HUES64 (cell line): ENCODE measurements around the gene C2CD3.

Source experiments
- H3K27ac ChIP-seq: 2 replicates; pipeline ENCODE4 v1.7.0; 2013; ENCODE audit warnings: low read depth, low read length, inconsistent platforms
- H3K27me3 ChIP-seq: 2 replicates; pipeline ENCODE4 v1.6.1; 2013; ENCODE audit warnings: mild to moderate bottlenecking, low read length; ENCODE audit not compliant: insufficient read depth
- H3K36me3 ChIP-seq: 2 replicates; pipeline ENCODE4 v1.6.1; 2013; ENCODE audit warnings: mild to moderate bottlenecking, low read length; ENCODE audit not compliant: insufficient read depth
- H3K4me1 ChIP-seq: 2 replicates; pipeline ENCODE4 v1.6.1; 2013; ENCODE audit warnings: mild to moderate bottlenecking, low read length, moderate library complexity; ENCODE audit not compliant: insufficient read depth
- H3K4me3 ChIP-seq: 2 replicates; pipeline ENCODE4 v1.5.1; 2013; ENCODE audit warnings: mild to moderate bottlenecking, low read length, moderate library complexity
- H3K9ac ChIP-seq: 2 replicates; pipeline ENCODE4 v1.6.1; 2013; ENCODE audit warnings: mild to moderate bottlenecking, low read depth, low read length
- H3K9me3 ChIP-seq: 2 replicates; pipeline ENCODE4 v1.6.1; 2013; ENCODE audit warnings: low read depth, low read length; ENCODE audit not compliant: insufficient read depth
- WGBS: fragments of 150-250, 120-280 bp; methylation state at CpG from one replicate; pipeline ENCODE4 v1.1.7; 2013; ENCODE audit warnings: missing lambda C conversion rate; 5-methylcytosine and 5-hydroxymethylcytosine counted together

The C2CD3 gene

GRCh38 chr11:74007691-74008372 lies 163.0 kb downstream of the C2CD3 start:
- Histone ChIP-seq H3K9me3 (no peaks in the 10 kb centered on the region), H3K4me1 (no peaks in the 10 kb centered on the region), H3K36me3 (peaks cover 5% of the 10 kb centered on the region; the same call in 1 of the 2 replicates), H3K4me3 (no peak overlapping the region), H3K27me3 (no peaks in the 10 kb centered on the region), H3K9ac (no peak overlapping the region), H3K27ac (no peak overlapping the region)
- 94% methylated on average over 6 of the region's 6 CpGs for WGBS

GRCh38 chr11:74006743-74007304 lies 164.0 kb downstream of the C2CD3 start:
- Histone ChIP-seq H3K27me3 (no peaks in the 10 kb centered on the region), H3K9me3 (no peaks in the 10 kb centered on the region), H3K27ac (no peak overlapping the region), H3K9ac (no peak overlapping the region), H3K4me1 (no peaks in the 10 kb centered on the region), H3K36me3 (no peaks in the 10 kb centered on the region), H3K4me3 (no peak overlapping the region)
- 88% methylated on average over 7 of the region's 7 CpGs for WGBS

DNA sequence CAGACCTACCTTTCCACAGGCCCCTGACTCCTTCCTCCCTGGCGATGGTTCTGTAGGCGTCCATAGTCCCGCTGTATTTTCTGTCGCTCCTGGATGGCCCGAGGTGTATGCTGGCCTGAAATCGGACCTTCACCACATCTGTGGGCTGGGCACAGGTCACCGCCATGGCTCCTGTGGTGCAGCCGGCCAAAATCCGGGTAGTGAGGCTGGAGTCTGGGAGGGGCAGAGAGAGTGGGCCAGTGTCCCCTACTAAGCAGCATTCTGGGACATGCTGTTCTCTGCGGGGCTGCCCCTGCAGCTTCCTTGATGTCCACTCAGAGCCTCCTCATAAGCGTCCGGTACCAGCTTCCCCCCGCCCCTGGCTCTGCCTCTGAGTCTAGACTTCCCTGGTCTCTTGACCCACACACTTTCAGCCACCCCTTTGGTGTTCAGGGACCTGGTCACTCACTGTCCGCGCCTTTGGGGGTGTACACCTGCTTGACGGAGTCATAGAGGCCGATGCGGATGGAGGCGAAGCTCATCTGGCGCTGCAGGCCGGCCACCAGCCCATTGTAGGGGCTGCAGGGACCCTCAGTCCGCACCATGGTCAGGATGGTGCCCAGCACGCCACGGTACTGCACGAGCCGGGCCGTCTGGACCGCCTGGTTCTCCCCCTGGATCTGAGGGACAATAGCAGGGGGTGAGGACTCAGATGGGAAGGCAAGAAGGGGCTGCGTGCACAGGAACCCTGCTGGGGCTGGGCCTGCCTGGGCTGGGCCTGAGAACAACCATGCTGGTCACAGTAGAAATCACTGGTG lies 164.9 kb downstream of the C2CD3 start:
- Histone ChIP-seq H3K4me1 (no peaks in the 10 kb centered on the region), H3K27ac (no peak overlapping the region), H3K36me3 (no peaks in the 10 kb centered on the region), H3K9me3 (no peaks in the 10 kb centered on the region), H3K4me3 (no peak overlapping the region), H3K27me3 (no peaks in the 10 kb centered on the region), H3K9ac (no peak overlapping the region)
- 92% methylated on average over 29 of the region's 29 CpGs for WGBS

DNA sequence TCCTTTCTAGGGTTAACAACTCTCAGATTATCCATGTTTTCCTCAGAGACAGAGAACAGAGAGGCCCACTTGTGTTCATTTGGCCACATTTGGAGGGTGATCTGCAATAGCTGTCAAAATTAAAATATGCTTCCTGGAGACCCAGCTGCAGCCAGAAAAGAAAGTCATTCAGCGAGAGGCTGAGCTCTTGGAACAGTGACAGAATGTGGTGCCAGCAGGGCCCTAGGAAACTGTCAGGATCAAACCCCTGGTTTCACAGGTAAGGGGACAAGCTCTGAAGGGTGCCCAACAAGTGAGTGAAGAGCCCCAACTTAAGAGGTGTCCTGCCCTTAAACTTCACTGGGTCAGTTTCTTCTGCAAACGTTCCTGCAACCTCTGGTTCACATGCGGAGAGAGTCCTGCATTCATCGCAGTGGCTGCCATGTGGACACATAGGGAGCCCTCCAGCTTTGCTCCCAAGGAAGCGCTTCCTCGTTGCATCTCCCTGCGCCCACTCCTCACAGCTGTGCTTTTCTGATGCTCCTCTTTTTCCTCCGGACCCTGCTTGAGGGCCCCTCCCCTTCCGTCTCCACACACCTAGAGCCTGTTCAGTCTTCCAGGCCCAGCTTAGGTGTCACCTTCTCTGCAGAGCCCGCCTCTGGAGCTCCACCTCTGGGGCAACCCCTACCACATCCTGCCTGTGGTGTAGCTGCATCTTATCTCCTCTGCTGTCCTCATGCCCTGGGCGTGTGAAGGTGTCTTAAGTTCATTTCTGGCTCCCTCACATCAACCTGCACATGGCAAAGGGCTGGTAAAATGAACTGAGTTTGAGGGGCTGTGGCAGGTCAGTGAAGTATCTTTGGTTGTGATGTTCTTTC lies 165.8 kb downstream of the C2CD3 start:
- Histone ChIP-seq H3K4me3 (no peak overlapping the region), H3K9ac (no peak overlapping the region), H3K36me3 (no peaks in the 10 kb centered on the region), H3K27ac (no peak overlapping the region), H3K4me1 (0 out of 2 replicates have a peak, but pooled peaks cover 4% of the 10 kb centered on the region), H3K27me3 (no peaks in the 10 kb centered on the region), H3K9me3 (no peaks in the 10 kb centered on the region)
- WGBS = 83% methylated on average over 11 of the region's 11 CpGs

GRCh38 chr11:74004046-74004695 lies 166.6 kb downstream of the C2CD3 start:
- H3K36me3 ChIP-seq = no peaks in the 10 kb centered on the region
- no peaks in the 10 kb centered on the region for H3K9me3 ChIP-seq
- no peaks in the 10 kb centered on the region for H3K27me3 ChIP-seq
- no peak overlapping the region for H3K27ac ChIP-seq
- no peak overlapping the region for H3K4me3 ChIP-seq
- 95% methylated on average over 6 of the region's 6 CpGs for WGBS
- no peak overlapping the region for H3K9ac ChIP-seq
- H3K4me1 ChIP-seq = 0 out of 2 replicates have a peak, but pooled peaks cover 4% of the 10 kb centered on the region

GRCh38 chr11:74002832-74003231 lies 168.0 kb downstream of the C2CD3 start:
- Histone ChIP-seq H3K4me3 (no peak overlapping the region), H3K9me3 (no peaks in the 10 kb centered on the region), H3K27ac (no peak overlapping the region), H3K9ac (no peak overlapping the region), H3K4me1 (0 out of 2 replicates have a peak, but pooled peaks cover 4% of the 10 kb centered on the region), H3K27me3 (no peaks in the 10 kb centered on the region), H3K36me3 (no peaks in the 10 kb centered on the region)
- 90% methylated on average over 4 of the region's 4 CpGs for WGBS

DNA sequence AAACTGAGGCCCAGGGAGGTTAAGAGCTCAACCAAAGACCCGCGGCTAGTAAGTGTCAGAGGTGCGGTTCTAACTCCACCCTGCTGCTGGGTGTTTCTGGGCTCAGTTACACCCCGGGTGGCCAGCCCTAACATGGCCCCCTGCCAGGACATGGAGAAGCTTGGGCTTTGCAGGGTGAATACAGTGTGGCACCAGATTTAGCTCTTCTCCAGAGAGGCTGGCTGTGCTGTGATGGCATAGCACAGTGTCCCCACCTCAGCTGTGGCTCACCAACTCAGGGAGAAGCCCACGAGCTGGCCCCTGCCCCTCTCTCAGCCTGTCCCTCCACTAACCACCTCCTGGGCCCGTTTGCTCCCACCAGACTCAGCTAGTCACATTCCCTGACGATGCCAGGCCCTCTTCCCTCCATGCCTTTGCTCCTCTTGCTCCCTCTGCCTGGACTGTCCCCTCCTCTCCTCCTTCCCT lies 168.9 kb downstream of the C2CD3 start:
- Histone ChIP-seq H3K4me1 (0 out of 2 replicates have a peak, but pooled peaks cover 4% of the 10 kb centered on the region), H3K4me3 (no peak overlapping the region), H3K27me3 (no peaks in the 10 kb centered on the region), H3K9me3 (no peaks in the 10 kb centered on the region), H3K36me3 (no peaks in the 10 kb centered on the region), H3K9ac (no peak overlapping the region), H3K27ac (no peak overlapping the region)
- 82% methylated on average over 7 of the region's 7 CpGs for WGBS

GRCh38 chr11:74000307-74001133 lies 170.3 kb downstream of the C2CD3 start:
- no peak overlapping the region for H3K27ac ChIP-seq
- no peaks in the 10 kb centered on the region for H3K27me3 ChIP-seq
- no peaks in the 10 kb centered on the region for H3K9me3 ChIP-seq
- no peak overlapping the region for H3K4me3 ChIP-seq
- no peak overlapping the region for H3K9ac ChIP-seq
- 87% methylated on average over 11 of the region's 14 CpGs for WGBS
- H3K36me3 ChIP-seq = no peaks in the 10 kb centered on the region
- H3K4me1 ChIP-seq = 0 out of 2 replicates have a peak, but pooled peaks cover 4% of the 10 kb centered on the region

- Histone ChIP-seq H3K36me3 (no peaks in the 10 kb centered on the region), H3K27ac (no peak overlapping the region), H3K27me3 (no peaks in the 10 kb centered on the region), H3K4me1 (0 out of 2 replicates have a peak, but pooled peaks cover 4% of the 10 kb centered on the region), H3K4me3 (no peak overlapping the region), H3K9ac (no peak overlapping the region), H3K9me3 (no peaks in the 10 kb centered on the region)
- 92% methylated on average over 8 of the region's 8 CpGs for WGBS
Measured at GRCh38 chr11:73999581-74000306, 171.1 kb downstream of the C2CD3 start.
